ENCODE data around the gene ABHD16B. TPM values are rescaled to one million over a fixed set of nuclear protein-coding genes. Genes with fewer than 3 reads are reported as not detected.

ABHD16B gene
- total RNA-seq, 1 experiment from 2014 or later: not detected

DNA sequence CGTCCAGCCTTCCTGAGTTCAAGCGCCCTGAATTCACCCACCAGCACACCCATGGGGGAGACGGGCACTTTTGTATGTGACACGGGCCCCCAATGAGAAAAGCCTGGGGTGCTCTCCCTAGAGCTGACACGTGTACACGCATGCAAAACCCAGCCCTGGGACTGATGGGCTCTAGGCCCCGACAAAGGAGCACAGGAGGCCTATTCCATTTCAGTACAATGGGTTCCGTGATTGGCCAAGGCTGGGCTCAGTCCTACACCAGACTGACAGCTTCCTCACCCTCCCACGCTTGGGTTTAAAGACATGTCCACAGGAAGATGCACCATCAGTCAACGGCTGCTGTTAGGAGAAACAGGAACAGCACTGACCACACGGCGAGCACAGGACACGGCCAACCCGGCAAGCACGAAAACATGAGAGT is 39.0 kb upstream of the ABHD16B start:
- no peak for ATAC-seq

DNA sequence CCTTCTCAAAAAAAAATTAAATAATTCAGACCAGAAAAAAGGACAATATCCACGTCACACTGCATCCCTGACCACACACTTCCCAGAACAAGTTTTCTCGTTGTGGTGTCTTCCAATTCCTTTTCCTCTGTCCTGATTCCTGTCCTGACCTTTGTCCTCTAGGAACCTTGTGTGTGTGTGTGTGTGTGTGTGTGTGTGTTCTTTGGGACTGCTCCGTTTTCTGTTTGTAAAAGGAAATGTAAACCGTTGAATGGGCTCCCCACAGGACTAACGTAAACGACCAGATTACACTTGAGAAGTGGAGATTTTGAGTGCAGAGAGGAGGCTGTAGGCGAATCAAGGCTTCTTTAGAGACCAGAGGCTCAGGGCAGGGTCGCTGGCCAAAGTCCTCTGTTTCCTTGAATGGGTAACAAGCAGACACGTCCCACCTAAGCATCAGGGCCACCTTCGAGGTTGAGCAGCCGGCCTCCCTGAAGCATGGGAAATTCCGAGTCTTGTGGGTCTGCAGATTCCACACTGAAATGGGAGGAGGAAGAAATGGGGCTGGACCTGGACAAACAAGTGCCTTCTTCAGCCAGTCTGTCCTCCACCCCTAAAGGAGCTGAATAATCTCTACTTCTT is 37.5 kb upstream of the ABHD16B start:
- no peak overlapping the region for H2AFZ ChIP-seq (ENCODE audit: low read length)
- TF ChIP-seq, protein P1, sequence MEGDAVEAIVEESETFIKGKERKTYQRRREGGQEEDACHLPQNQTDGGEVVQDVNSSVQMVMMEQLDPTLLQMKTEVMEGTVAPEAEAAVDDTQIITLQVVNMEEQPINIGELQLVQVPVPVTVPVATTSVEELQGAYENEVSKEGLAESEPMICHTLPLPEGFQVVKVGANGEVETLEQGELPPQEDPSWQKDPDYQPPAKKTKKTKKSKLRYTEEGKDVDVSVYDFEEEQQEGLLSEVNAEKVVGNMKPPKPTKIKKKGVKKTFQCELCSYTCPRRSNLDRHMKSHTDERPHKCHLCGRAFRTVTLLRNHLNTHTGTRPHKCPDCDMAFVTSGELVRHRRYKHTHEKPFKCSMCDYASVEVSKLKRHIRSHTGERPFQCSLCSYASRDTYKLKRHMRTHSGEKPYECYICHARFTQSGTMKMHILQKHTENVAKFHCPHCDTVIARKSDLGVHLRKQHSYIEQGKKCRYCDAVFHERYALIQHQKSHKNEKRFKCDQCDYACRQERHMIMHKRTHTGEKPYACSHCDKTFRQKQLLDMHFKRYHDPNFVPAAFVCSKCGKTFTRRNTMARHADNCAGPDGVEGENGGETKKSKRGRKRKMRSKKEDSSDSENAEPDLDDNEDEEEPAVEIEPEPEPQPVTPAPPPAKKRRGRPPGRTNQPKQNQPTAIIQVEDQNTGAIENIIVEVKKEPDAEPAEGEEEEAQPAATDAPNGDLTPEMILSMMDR (conservative IDR thresholded peaks at IDR 0.05; ENCODE audit: low read depth, low read length): no peak
- TF ChIP-seq EZH2 (IDR thresholded peaks at IDR 0.05; ENCODE audit: low read length, unreplicated experiment) (no peak), EZH2phosphoT487 (IDR thresholded peaks at IDR 0.05; ENCODE audit: borderline replicate concordance, low read length) (no peak)
- H3F3A ChIP-seq (ENCODE audit: low read length, unreplicated experiment): no peaks in the 10 kb centered on the region
- ATAC-seq (no peak), DNase-seq (no peak)
- no peak overlapping the region for H3K9ac ChIP-seq (ENCODE audit: low read length)
- no peaks in the 10 kb centered on the region for H3K79me2 ChIP-seq (ENCODE audit: low read length)
- peaks cover 12% of the 10 kb centered on the region; the same call in 1 of the 2 replicates for H3K4me1 ChIP-seq (ENCODE audit: insufficient read depth, low read length)
- H3K9me2 ChIP-seq (replicated peaks; ENCODE audit: low read length): no peaks in the 10 kb centered on the region
- ChIA-PET CTCF (no interaction called here), POLR2A (ENCODE audit: unreplicated experiment) (no interaction called here)
- intact Hi-C loops (cut with micrococcal nuclease): no loop called here
- no peak overlapping the region for H3K4me3 ChIP-seq (ENCODE audit: low read length)
- H3K9me3 ChIP-seq (ENCODE audit: low read length): no peaks in the 10 kb centered on the region
- no peak overlapping the region for H3K27ac ChIP-seq (ENCODE audit: low read length)
- no peaks in the 10 kb centered on the region for H4K20me1 ChIP-seq (ENCODE audit: low read length)
- H3K27me3 ChIP-seq (ENCODE audit: low read length): no peaks in the 10 kb centered on the region
- no TSS peak for BruUV-seq (replicated peaks)
- H3K4me2 ChIP-seq (ENCODE audit: low read length): no peak overlapping the region
- H3K36me3 ChIP-seq (ENCODE audit: low read depth, low read length): no peaks in the 10 kb centered on the region

More for the DNA sequence above, 39.0 kb upstream of the ABHD16B start:
- intact Hi-C loops (cut with micrococcal nuclease): no loop called here
- H3K27ac ChIP-seq (ENCODE audit: low read length): no peak overlapping the region
- H2AFZ ChIP-seq (ENCODE audit: low read length): no peak overlapping the region
- no peaks in the 10 kb centered on the region for H3K9me3 ChIP-seq (ENCODE audit: low read length)
- H3K4me2 ChIP-seq (ENCODE audit: low read length): no peak overlapping the region
- no peaks in the 10 kb centered on the region for H4K20me1 ChIP-seq (ENCODE audit: low read length)
- no peaks in the 10 kb centered on the region for H3K9me2 ChIP-seq (replicated peaks; ENCODE audit: low read length)
- ChIA-PET CTCF (no interaction called here), POLR2A (ENCODE audit: unreplicated experiment) (no interaction called here)
- no peaks in the 10 kb centered on the region for H3F3A ChIP-seq (ENCODE audit: low read length, unreplicated experiment)
- no peak for DNase-seq
- H3K4me3 ChIP-seq (ENCODE audit: low read length): no peak overlapping the region
- H3K9ac ChIP-seq (ENCODE audit: low read length): no peak overlapping the region
- no peaks in the 10 kb centered on the region for H3K79me2 ChIP-seq (ENCODE audit: low read length)
- H3K36me3 ChIP-seq (ENCODE audit: low read depth, low read length): no peaks in the 10 kb centered on the region
- no TSS peak for BruUV-seq (replicated peaks)
- TF ChIP-seq EZH2phosphoT487 (IDR thresholded peaks at IDR 0.05; ENCODE audit: borderline replicate concordance, low read length) (no peak), EZH2 (IDR thresholded peaks at IDR 0.05; ENCODE audit: low read length, unreplicated experiment) (no peak)
- TF ChIP-seq, protein P1 (conservative IDR thresholded peaks at IDR 0.05; ENCODE audit: low read depth, low read length): no peak
- H3K27me3 ChIP-seq (ENCODE audit: low read length): no peaks in the 10 kb centered on the region
- peaks cover 12% of the 10 kb centered on the region; the same call in 1 of the 2 replicates for H3K4me1 ChIP-seq (ENCODE audit: insufficient read depth, low read length)

DNA sequence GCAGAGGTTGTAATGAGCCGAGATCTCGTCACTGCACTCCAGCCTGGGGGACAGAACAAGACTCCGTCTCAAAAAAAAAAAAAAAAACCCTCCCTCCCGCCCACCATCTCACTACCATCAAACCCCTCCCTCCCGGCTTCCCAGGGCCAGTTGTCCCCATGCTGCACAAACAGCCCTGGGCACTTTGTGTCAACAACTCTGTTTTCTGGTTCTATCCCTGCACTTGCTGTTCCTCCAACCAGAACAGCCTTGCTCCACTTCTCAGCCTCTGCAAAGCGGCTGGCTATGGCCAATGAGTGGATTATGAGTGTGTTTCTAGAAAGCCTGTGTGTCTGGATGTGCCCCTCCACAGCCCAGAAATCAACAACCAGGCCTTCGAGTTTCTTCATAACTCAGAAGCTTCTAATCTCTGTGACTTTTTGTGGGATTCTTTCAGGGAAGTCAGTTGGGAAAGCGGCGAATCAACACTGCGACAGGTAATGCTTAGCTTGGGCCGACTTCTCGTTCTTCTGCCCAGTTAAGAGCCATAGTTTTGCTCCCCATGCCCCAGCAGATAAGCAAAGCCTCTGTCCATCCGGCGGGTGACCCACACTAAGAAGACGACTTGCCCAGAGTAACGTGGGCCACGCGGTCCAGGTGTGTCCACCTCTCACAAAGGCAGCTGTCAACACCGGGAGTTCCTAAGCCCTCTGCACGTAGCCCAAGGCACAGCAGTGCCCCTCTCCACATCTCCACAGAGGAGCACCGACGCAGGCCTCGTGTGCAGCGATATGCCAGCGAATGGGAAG is 35.8 kb upstream of the ABHD16B start:
- intact Hi-C loops (cut with micrococcal nuclease): no loop called here
- POLR2A ChIA-PET (ENCODE audit: unreplicated experiment): no interaction called here
- BruUV-seq (replicated peaks): no TSS peak

More for the DNA sequence above, 35.8 kb upstream of the ABHD16B start:
- Histone ChIP-seq H3K9ac (ENCODE audit: low read length) (no peak overlapping the region), H3K36me3 (ENCODE audit: low read depth, low read length) (no peaks in the 10 kb centered on the region), H3F3A (ENCODE audit: low read length, unreplicated experiment) (no peaks in the 10 kb centered on the region), H3K79me2 (ENCODE audit: low read length) (no peaks in the 10 kb centered on the region), H3K9me2 (replicated peaks; ENCODE audit: low read length) (no peaks in the 10 kb centered on the region), H3K27ac (ENCODE audit: low read length) (no peak overlapping the region), H3K4me1 (ENCODE audit: insufficient read depth, low read length) (peaks cover 7% of the 10 kb centered on the region; the same call in 1 of the 2 replicates), H2AFZ (ENCODE audit: low read length) (no peak overlapping the region), H3K4me2 (ENCODE audit: low read length) (no peak overlapping the region), H4K20me1 (ENCODE audit: low read length) (no peaks in the 10 kb centered on the region), H3K27me3 (ENCODE audit: low read length) (no peaks in the 10 kb centered on the region), H3K4me3 (ENCODE audit: low read length) (no peak overlapping the region), H3K9me3 (ENCODE audit: low read length) (no peaks in the 10 kb centered on the region)
- no peak for DNase-seq
- TF ChIP-seq, protein P1 (conservative IDR thresholded peaks at IDR 0.05; ENCODE audit: low read depth, low read length): no peak
- TF ChIP-seq EZH2phosphoT487 (IDR thresholded peaks at IDR 0.05; ENCODE audit: borderline replicate concordance, low read length) (no peak), EZH2 (IDR thresholded peaks at IDR 0.05; ENCODE audit: low read length, unreplicated experiment) (no peak)
- CTCF ChIA-PET: no interaction called here
- no peak for ATAC-seq
